ENCODE data around the gene NUDT7.

The NUDT7 gene

GRCh38 chr16:77738706-77739558 is 16.6 kb downstream of the NUDT7 start:
- no peak for DNase-seq (ENCODE audit: low read depth)
- no peak overlapping the region for H3K4me3 ChIP-seq (ENCODE audit: low read depth, low read length)
- TF ChIP-seq CTCF (conservative IDR thresholded peaks at IDR 0.05; ENCODE audit: low read depth, low read length): no peak

- no peak overlapping the region for H3K4me3 ChIP-seq (ENCODE audit: low read depth, low read length)
- DNase-seq (ENCODE audit: low read depth): no peak
- no peak for TF ChIP-seq CTCF (conservative IDR thresholded peaks at IDR 0.05; ENCODE audit: low read depth, low read length)
Observed at GRCh38 chr16:77739559-77739892, 17.2 kb downstream of the NUDT7 start.

GRCh38 chr16:77744141-77744540 is 21.8 kb downstream of the NUDT7 start:
- TF ChIP-seq CTCF (conservative IDR thresholded peaks at IDR 0.05; ENCODE audit: low read depth, low read length): no peak
- DNase-seq (ENCODE audit: low read depth): no peak
- no peak overlapping the region for H3K4me3 ChIP-seq (ENCODE audit: low read depth, low read length)

GRCh38 chr16:77745972-77746371 is 23.7 kb downstream of the NUDT7 start:
- H3K4me3 ChIP-seq (ENCODE audit: low read depth, low read length): no peak overlapping the region
- DNase-seq (ENCODE audit: low read depth): no peak
- no peak for TF ChIP-seq CTCF (conservative IDR thresholded peaks at IDR 0.05; ENCODE audit: low read depth, low read length)

- no peak for DNase-seq (ENCODE audit: low read depth)
- no peak overlapping the region for H3K4me3 ChIP-seq (ENCODE audit: low read depth, low read length)
- no peak for TF ChIP-seq CTCF (conservative IDR thresholded peaks at IDR 0.05; ENCODE audit: low read depth, low read length)
Observed at GRCh38 chr16:77748421-77749005, 26.2 kb downstream of the NUDT7 start.

GRCh38 chr16:77749415-77749814 is 27.1 kb downstream of the NUDT7 start:
- DNase-seq (ENCODE audit: low read depth): no peak
- H3K4me3 ChIP-seq (ENCODE audit: low read depth, low read length): no peak overlapping the region
- TF ChIP-seq CTCF (conservative IDR thresholded peaks at IDR 0.05; ENCODE audit: low read depth, low read length): no peak

- TF ChIP-seq CTCF (conservative IDR thresholded peaks at IDR 0.05; ENCODE audit: low read depth, low read length): no peak
- no peak overlapping the region for H3K4me3 ChIP-seq (ENCODE audit: low read depth, low read length)
- DNase-seq (ENCODE audit: low read depth): no peak
Observed at GRCh38 chr16:77758046-77758445, 35.7 kb downstream of the NUDT7 start.

Measured in choroid plexus epithelial cell (primary cell).